MM.1S (cell line): ENCODE data around the gene SIRT7.

Experiments used
- CTCF ChIP-seq: fragments of 300-600 bp; sonication (generic); IDR thresholded peaks from 2 replicates; pipeline ENCODE4 v1.5.1; 2016; ENCODE audit warnings: antibody characterized with exemption, low read length, mixed read lengths
- EZH2 ChIP-seq: fragments of 300-600 bp; sonication (generic); optimal IDR thresholded peaks from 2 replicates; pipeline ENCODE3; 2017; ENCODE audit warnings: low read depth, mild to moderate bottlenecking, antibody characterized with exemption, low read length, mixed read lengths

- TF ChIP-seq CTCF: no peak
- no peak for TF ChIP-seq EZH2
These were observed 15.8 kb downstream of the SIRT7 start, which contains the start of gene NPB for GRCh38 chr17:81902023-81902652.
